Tibial nerve (tissue), 4 donors: ENCODE data around the gene BCAR3. TPM values are rescaled to one million over a fixed set of nuclear protein-coding genes. Genes with fewer than 3 reads are reported as not detected.
A peak's percentile ranks its signal among the peaks of the same experiment; 100 is the strongest.

Experiments
- DNase-seq, 2 donors: peaks; one replicate each; pipeline ENCODE4 v3.0.0-alpha.2; 2019; ENCODE audit warnings: low spot score in 2 of 2
- H3K27ac ChIP-seq, 4 donors: fragments of 200-600 bp; sonication (generic) in 3 of 4; one replicate each; pipeline ENCODE4 v1.5.1; 2017 to 2019; ENCODE audit warnings: mild to moderate bottlenecking in 1 of 4
- H3K27me3 ChIP-seq, 2 donors: fragments of 200-600 bp; sonication (generic) in 1 of 2; one replicate each; pipeline versions ENCODE4 v1.5.1 to v1.6.0; 2017 to 2019
- H3K36me3 ChIP-seq, 3 donors: fragments of 200-600 bp; sonication (generic); one replicate each; pipeline ENCODE4 v1.5.1; 2018 to 2019
- H3K4me1 ChIP-seq, 4 donors: fragments of 200-600 bp; sonication (generic) in 3 of 4; one replicate each; pipeline ENCODE4 v1.5.1; 2017 to 2019
- H3K4me3 ChIP-seq, 4 donors: fragments of 200-600 bp; sonication (generic) in 3 of 4; one replicate each; pipeline ENCODE4 v1.5.1; 2017 to 2019; ENCODE audit warnings: mild to moderate bottlenecking in 1 of 4, moderate library complexity in 1 of 4
- H3K9me3 ChIP-seq, 4 donors: fragments of 200-600 bp; sonication (generic) in 3 of 4; one replicate each; pipeline ENCODE4 v1.5.1; 2017 to 2019
- EP300 ChIP-seq, 2 donors: sonication (generic); formaldehyde crosslinking; IDR thresholded peaks; one replicate each; pipeline ENCODE4 v1.6.1; 2017; ENCODE audit warnings: antibody characterized with exemption in 2 of 2, mild to moderate bottlenecking in 1 of 2
- POLR2A ChIP-seq, 2 donors: fragments of 450-650 bp; IDR thresholded peaks; one replicate each; pipeline ENCODE4 v1.6.1; 2017; ENCODE audit warnings: antibody characterized with exemption in 2 of 2, mild to moderate bottlenecking in 2 of 2, moderate library complexity in 2 of 2
- WGBS, 2 donors: methylation state at CpG; one replicate each; pipeline ENCODE4 v1.1.5; 2018; 5-methylcytosine and 5-hydroxymethylcytosine counted together
- total RNA-seq, 4 donors: library from RNA; depleted of rRNA; stranded (reverse); fragments of >200 nt; gene quantifications; one replicate each; pipeline ENCODE4 v1.1.0, GENCODE V29; 2016
- TF ChIP-seq, protein P1 (sequence below), 5 experiments: fragments of 200-600 bp in 3 of 5; fragments of 450-650 bp in 2 of 5; sonication (generic) in 3 of 5; IDR thresholded peaks; one replicate each; pipeline ENCODE4 v1.5.1; 2016 to 2019; ENCODE audit warnings: antibody characterized with exemption in 5 of 5, mild to moderate bottlenecking in 3 of 5, moderate library complexity in 2 of 5

BCAR3 gene
- total RNA-seq, 4 donors from 2014 or later: 26.2 to 41.8 (median 36.5) TPM

DNA sequence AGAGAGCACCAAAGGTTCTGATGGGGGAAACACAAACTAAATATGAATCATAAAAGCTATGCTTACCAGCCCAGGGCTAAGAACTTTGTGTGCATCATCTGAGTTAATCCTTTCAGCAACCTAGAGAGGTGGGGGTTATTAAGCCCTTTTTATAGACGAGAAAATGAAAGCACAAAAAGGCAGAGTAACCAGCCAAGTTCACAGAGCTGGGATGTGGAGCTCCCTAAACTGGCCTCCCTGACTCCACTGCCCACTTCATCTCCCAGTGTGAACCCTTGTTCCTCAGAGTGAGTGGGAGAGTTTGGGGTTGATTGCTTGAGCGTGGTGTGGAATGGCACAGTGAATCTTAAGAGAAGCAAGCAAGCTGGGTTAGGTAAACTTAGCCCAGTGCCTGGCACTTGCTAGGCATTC, 10.8 kb upstream of the BCAR3 start:
- H3K4me3 ChIP-seq: no peak overlapping the region
- no peak for DNase-seq
- WGBS, 2 donors: 24 to 25% methylated on average over 2 of the region's 2 CpGs

DNA sequence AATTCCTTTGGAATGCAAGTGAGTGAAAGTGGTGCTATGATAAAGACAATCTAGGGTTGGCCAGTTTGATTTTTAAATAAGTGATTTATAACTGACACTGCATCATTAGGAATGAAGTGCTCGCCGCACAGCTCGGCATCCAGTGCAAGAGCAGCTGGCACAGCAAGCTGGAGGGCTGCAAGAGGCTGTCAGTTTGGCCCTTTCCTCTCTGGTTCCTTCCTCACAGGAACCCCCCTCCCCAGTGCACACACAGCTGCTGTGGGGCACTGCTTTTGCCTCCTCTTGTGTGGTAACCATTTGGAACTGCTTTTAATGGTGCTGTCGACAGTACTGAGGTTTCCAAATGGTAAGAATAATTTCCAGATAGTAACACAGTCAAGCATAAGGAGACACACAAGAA, 10.4 kb upstream of the BCAR3 start:
- Histone ChIP-seq H3K4me3 (no peak overlapping the region), H3K27ac (peak overlapping the region in 2 of 4 donors; percentile 49 to 66), H3K4me1 (peaks cover 0 to 34% (median 12%) of the 10 kb centered on the region in 4 donors), H3K27me3 (no peaks in the 10 kb centered on the region), H3K9me3 (no peaks in the 10 kb centered on the region), H3K36me3 (no peaks in the 10 kb centered on the region)
- no peak for DNase-seq
- TF ChIP-seq, protein P1, sequence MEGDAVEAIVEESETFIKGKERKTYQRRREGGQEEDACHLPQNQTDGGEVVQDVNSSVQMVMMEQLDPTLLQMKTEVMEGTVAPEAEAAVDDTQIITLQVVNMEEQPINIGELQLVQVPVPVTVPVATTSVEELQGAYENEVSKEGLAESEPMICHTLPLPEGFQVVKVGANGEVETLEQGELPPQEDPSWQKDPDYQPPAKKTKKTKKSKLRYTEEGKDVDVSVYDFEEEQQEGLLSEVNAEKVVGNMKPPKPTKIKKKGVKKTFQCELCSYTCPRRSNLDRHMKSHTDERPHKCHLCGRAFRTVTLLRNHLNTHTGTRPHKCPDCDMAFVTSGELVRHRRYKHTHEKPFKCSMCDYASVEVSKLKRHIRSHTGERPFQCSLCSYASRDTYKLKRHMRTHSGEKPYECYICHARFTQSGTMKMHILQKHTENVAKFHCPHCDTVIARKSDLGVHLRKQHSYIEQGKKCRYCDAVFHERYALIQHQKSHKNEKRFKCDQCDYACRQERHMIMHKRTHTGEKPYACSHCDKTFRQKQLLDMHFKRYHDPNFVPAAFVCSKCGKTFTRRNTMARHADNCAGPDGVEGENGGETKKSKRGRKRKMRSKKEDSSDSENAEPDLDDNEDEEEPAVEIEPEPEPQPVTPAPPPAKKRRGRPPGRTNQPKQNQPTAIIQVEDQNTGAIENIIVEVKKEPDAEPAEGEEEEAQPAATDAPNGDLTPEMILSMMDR (IDR thresholded peaks at IDR 0.05): no peak
- TF ChIP-seq EP300 (IDR thresholded peaks at IDR 0.05): no peak
- no peak for TF ChIP-seq POLR2A (IDR thresholded peaks at IDR 0.05)
- WGBS, 2 donors: 36 to 60% methylated on average over 4 of the region's 4 CpGs

More for the DNA sequence above, 10.8 kb upstream of the BCAR3 start:
- Histone ChIP-seq H3K36me3 (no peaks in the 10 kb centered on the region), H3K27ac (peak overlapping the region in 3 of 4 donors; percentile 44 to 66 (median 49)), H3K9me3 (no peaks in the 10 kb centered on the region), H3K27me3 (no peaks in the 10 kb centered on the region), H3K4me1 (peaks cover 0 to 34% (median 12%) of the 10 kb centered on the region in 4 donors)
- TF ChIP-seq, protein P1 (IDR thresholded peaks at IDR 0.05): no peak
- TF ChIP-seq POLR2A (IDR thresholded peaks at IDR 0.05) (no peak), EP300 (IDR thresholded peaks at IDR 0.05) (no peak)

DNA sequence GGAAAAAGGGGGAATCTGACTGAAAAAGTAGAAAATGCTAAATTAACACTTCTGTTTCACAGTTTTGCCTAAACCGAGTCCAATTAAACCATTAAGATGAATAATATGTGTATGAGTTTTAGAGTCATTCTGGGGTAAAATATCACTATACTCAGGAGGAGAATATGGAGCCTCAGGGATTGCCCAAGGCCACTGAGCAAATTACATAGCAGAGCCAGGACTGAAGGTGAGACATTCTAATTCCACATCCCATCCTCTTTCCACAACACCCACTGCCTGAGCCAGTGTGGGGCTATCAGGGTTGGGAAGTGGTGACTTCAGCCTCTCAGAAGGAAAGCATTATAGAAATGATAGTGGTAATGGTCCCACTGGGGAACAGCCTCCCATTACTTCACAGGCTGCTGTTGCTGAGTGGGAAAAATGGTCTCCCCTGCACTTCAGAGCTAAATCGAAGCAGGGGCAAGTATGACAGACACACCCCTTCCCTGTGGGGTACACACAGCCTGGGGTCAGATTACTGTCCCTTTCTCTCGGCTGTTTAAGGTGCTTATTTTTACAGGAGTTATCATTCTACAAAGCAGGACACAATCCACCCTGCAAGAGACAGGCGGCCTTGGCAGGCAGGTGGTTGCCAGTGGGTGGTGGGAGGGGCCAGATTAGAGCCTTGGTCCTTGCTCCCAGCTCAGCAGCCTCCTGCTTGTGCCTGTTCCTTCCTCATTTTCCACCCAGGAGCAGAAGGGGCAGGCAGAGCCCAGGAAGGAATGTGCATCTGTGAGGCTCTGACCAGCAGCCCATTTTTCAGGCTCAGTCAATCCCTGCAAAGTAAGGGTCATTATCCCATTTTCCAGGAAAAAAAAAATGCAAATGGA, 9.5 kb upstream of the BCAR3 start:
- Histone ChIP-seq H3K9me3 (no peaks in the 10 kb centered on the region), H3K4me1 (peaks cover 0 to 34% (median 12%) of the 10 kb centered on the region in 4 donors), H3K36me3 (no peaks in the 10 kb centered on the region), H3K4me3 (no peak overlapping the region), H3K27ac (no peak overlapping the region), H3K27me3 (no peaks in the 10 kb centered on the region)
- no peak for DNase-seq
- 69 to 76% methylated on average over 4 of the region's 4 CpGs for WGBS, 2 donors
- TF ChIP-seq EP300 (IDR thresholded peaks at IDR 0.05) (no peak), POLR2A (IDR thresholded peaks at IDR 0.05) (no peak)
- TF ChIP-seq, protein P1 (IDR thresholded peaks at IDR 0.05): no peak

DNA sequence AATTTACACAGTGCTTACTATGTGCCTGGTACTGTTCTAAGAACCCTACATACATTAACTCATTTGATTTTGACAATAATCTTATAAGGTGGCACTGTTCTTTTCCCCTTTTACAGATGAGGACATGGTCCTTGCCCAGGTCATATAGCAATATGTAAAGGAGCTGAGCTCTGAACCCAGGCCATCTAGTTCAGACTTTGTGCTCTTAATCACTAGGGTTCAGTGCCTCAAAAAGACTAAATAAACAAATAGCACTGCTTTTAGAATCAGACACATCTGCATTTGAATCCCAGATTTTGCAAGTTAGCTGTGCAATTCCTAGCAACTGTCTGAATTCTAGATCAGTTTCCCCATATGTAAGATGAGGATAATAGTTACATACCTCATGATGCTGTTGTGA, 8.7 kb upstream of the BCAR3 start:
- DNase-seq: no peak
- H3K36me3 ChIP-seq: no peaks in the 10 kb centered on the region
- H3K9me3 ChIP-seq: no peaks in the 10 kb centered on the region
- H3K4me3 ChIP-seq: no peak overlapping the region
- peaks cover 0 to 34% (median 12%) of the 10 kb centered on the region in 4 donors for H3K4me1 ChIP-seq
- TF ChIP-seq, protein P1 (IDR thresholded peaks at IDR 0.05): no peak
- no peak for TF ChIP-seq POLR2A (IDR thresholded peaks at IDR 0.05)
- no peak for TF ChIP-seq EP300 (IDR thresholded peaks at IDR 0.05)
- H3K27me3 ChIP-seq: no peaks in the 10 kb centered on the region
- no peak overlapping the region for H3K27ac ChIP-seq

DNA sequence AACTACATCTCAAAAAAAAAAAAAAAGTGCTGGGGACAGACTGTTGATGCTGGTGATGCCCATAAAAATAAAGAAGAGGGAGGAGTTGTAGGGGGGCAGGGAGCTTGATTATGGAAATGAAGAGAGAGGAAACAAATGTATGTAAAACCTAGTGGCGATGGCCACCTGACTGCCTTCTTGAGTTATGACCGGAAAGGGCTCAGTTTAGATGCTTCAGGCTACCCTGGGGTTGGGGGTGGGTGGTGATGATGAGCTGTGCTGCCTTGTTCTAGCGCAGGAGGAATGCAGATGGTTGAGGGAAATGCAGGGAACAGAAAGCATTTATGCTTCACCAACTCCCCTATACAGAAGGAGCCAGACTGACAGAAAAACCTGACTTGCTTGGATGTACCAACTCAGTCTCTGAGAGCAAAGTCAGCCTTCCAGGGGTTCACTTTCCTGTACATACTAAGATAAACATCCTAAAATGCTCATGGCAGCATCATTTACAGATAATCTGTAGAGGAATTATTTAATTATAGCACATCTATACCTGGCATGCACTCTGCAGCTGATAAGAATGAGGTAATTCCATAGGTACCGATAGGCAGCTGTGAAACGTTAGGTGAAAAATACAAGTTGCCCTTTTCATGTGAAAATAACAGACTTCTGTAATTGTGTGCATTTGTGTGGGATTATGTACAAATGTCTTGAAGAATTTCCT, 8.0 kb upstream of the BCAR3 start:
- no peak for TF ChIP-seq POLR2A (IDR thresholded peaks at IDR 0.05)
- H3K27me3 ChIP-seq: no peaks in the 10 kb centered on the region
- WGBS, 2 donors: 86 to 91% methylated on average over 5 of the region's 5 CpGs
- no peak for DNase-seq
- H3K36me3 ChIP-seq: no peaks in the 10 kb centered on the region
- H3K27ac ChIP-seq: no peak overlapping the region
- H3K4me1 ChIP-seq: peaks cover 0 to 34% (median 12%) of the 10 kb centered on the region in 4 donors
- H3K9me3 ChIP-seq: no peaks in the 10 kb centered on the region
- no peak overlapping the region for H3K4me3 ChIP-seq
